GM18519 (cell line): Measurements from ENCODE around the gene ABITRAM.
"Not testable (repeated sequence)": the region's sequence is repeated elsewhere in the genome, so short reads cannot be mapped to it uniquely, and the experiment has no call there.

ENCODE experiments used
- ATAC-seq: cut with Tn5 transposase; IDR thresholded peaks from one replicate; pipeline ENCODE4 v1.9.1; 2021; ENCODE audit warnings: mild to moderate bottlenecking, moderate library complexity; ENCODE audit not compliant: unreplicated experiment, low FRiP score

The ABITRAM gene

GRCh38 chr9:108924466-108924865, 9.7 kb upstream of the ABITRAM start:
- no peak for ATAC-seq

DNA sequence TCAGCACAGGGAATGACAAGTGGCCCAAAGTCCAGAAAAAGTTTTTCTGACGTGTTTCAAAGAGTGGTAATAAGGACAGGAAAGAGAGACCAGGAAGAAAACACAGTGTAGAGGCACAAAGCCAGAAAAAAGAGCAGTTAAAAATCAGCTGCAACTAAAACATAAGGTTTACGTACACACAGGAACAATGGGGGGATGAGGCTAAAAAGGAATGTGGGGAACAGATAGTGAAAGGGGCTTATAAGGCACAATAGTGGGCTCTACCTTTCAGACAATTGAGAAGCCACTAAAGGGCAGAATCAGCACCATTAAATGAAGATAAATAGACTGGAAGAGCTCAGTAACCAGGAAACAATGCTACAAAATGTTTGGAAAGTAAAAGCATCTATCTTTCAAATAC, 5.8 kb upstream of the ABITRAM start:
- ATAC-seq: no peak

GRCh38 chr9:108933231-108933717, 926 bp upstream of the ABITRAM start:
- ATAC-seq: no peak

- peak; percentile 80 for ATAC-seq
Observed at GRCh38 chr9:108933718-108934322, 380 bp upstream of the ABITRAM start, which contains the start of gene ELP1. Gene ELP1 (minus strand): TSS chr9:108934124. CDS start chr9:108931146, 2,978 bp downstream.

DNA sequence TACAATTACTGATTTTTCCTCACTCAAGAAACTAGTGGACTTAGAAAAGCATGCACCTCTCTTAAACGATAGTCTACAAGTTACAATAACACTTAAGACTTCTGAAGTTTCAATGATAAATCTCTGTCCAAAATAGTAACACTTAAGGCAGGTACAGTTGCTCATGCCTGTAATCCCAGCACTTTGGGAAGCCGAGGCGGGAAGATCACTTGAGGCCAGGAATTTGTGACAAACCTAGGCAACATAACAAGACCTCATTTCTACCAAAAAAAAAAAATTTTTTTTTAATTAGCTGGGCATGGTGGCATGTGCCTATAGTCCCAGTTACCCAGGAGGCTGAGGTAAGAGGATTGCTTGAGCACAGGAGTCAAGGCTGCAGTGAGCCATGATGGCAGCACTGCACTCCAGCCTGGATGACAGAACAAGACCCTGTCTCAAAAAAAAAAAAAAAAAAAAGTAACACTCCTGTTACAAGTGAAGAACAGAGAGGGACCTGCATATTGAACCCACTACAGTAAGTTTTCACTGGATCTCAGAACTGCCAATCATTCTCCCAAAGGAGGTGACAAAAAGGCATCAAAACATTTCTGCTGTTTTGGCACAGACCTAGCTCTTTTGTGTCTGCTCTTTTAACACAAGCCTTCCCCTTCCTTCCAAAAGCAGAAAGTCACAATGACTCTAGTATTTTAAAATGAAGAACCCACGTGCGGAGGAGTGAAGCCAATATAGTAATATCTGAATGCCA, 3.5 kb downstream of the ABITRAM start:
- ATAC-seq: no peak

- ATAC-seq: no peak
Observed at GRCh38 chr9:108939975-108940374, 5.8 kb downstream of the ABITRAM start.

DNA sequence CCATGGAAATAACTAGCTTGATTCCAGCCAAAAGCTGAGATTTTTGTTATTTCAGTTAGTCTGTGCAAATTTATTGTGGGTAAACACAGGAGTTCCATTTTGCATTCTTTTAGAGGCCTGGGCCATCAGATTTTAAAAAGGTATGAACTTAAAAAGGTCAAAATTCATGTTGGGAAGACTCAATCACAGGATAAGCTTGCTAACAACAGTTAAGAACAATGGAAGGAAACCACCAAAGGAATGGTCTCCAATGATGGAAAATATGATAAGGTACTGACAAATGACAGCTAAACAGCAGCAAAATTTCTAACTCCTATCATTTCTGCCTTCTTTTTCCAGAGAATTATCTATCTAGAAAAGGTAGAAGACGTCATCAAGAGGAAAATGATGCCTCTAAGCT, 16.0 kb downstream of the ABITRAM start:
- no peak for ATAC-seq

- no peak for ATAC-seq
Observed at GRCh38 chr9:108951578-108951977, 17.4 kb downstream of the ABITRAM start.

- ATAC-seq: no peak
Observed at GRCh38 chr9:108953983-108954574, 19.9 kb downstream of the ABITRAM start.

- ATAC-seq: no peak
Observed at GRCh38 chr9:108956022-108956630, 21.9 kb downstream of the ABITRAM start.

- ATAC-seq: no peak
Observed at GRCh38 chr9:108956631-108957026, 22.4 kb downstream of the ABITRAM start.

DNA sequence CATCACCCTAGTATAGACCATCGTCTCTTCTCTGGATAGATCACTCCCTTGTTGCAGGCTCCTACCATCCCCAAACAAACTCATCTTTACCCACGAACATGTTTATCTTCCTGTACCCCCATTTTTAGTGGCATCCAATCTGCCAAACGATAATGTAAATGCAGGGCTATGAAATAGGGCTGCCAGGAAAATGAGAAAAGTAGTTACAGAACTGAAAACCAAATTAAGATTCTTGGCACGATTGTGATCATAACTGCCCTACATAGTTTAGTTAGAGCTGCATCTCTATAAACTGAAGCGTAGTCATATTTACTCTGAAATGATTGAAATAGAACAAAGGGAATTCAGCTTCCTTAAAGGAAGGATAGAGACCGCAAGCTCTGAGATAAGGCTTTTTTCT, 26.1 kb downstream of the ABITRAM start:
- no peak for ATAC-seq

DNA sequence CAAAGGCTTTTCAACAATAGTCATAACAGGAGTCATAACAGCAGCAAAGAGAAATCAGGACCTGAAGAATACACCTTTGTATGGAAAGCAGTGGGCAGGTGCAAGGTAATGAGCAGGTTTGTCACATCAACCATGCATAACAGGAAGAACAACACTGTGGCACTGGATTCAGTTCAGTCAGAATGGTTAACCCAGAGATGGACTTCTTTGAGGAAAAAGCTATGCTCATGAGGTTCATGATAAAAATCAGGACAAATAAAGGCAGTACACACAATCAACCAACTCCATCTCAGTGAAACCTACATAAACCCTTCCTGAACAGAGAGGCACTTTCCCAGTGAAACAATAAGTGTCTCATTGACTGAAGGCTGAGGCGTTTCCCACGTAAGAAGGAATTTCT, 27.0 kb downstream of the ABITRAM start:
- ATAC-seq: no peak

GRCh38 chr9:108963459-108964143, 29.4 kb downstream of the ABITRAM start:
- no peak for ATAC-seq

DNA sequence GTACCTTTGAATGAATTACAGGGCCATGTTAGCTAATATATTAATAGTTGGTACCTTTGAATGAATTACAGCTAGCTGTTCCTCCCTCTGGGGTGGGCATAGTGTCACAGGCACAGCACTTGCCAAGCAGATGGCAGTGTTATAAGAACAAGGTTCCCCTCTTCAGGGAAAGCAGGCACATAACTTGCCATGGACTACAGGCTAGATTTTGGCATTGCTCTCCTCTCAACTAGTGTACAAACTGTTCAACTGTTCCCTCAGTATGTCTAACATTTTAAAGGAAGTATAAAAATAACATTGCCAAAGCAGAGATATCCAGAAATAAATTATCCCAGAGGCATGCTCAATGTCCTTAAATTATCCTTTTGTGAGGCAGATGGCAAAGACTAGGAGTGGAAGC, 33.7 kb downstream of the ABITRAM start:
- no peak for ATAC-seq

- ATAC-seq: not testable (repeated sequence)
Observed at GRCh38 chr9:108971392-108971791, 37.2 kb downstream of the ABITRAM start.

- no peak for ATAC-seq
Observed at GRCh38 chr9:108972186-108972585, 38.0 kb downstream of the ABITRAM start.

DNA sequence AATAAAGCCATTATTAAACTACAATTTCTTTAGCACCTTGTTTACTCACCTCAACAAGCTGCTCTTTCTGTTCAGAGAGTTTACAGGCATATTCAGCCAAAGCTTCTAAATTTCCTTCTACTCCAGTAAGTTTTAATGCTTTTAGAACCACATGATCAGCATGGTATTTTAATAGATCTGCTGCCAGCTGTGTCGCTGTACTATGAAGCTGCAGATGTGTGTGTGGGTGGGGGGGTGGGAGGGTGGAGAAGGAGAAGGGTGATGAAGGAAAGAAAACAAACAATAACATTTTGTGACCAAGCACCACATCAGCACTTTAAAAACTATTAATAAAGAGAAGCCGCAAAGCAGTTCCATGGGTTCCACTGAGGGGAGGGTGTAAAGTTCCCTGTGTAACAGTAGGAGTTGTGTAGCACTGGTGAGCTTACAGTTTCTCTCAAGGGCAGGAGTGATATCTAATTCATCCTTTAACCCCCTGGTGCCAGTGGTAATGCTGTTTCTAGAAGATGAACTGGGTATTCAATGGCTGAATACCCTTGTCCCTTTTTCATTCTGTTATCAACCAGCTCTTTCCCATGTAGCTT, 38.5 kb downstream of the ABITRAM start:
- no peak for ATAC-seq

- no peak for ATAC-seq
Observed at GRCh38 chr9:108973895-108974294, 39.7 kb downstream of the ABITRAM start.

DNA sequence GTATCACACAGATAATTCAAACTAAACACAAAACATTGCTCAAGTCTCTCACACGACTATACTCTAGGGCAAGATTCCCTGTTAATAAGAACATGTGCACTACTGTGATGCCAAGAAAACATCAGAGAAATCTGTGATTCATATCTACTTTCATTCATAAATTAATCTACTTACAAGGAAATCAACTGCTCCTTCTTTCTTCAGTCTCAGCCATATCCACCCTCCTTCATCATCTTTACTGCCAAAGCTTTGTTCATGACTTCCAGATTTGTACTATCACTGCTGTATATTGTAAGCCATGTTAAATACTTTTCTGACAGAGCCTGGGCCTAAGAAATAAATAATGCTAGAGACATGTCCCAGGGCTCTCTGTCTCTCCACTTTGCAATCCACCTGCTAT, 44.0 kb downstream of the ABITRAM start:
- ATAC-seq: no peak
